Measurements from ENCODE around the gene GMPPA. TPM values are rescaled to one million over a fixed set of nuclear protein-coding genes. Genes with fewer than 3 reads are reported as not detected.

GMPPA gene
- total RNA-seq, 1 donor from 2014 or later, result 21.0 TPM

GRCh38 chr2:219522111-219523030 lies 23.7 kb downstream of the GMPPA start:
- no peak for DNase-seq

GRCh38 chr2:219523031-219523671 lies 24.5 kb downstream of the GMPPA start:
- no peak for DNase-seq

- no peak for DNase-seq
Observed at GRCh38 chr2:219524817-219525216, 26.1 kb downstream of the GMPPA start.

GRCh38 chr2:219525533-219526232 lies 27.0 kb downstream of the GMPPA start:
- DNase-seq, result no peak

- no peak for DNase-seq
Observed at GRCh38 chr2:219526320-219527075, 27.8 kb downstream of the GMPPA start.

GRCh38 chr2:219527076-219527394 lies 28.3 kb downstream of the GMPPA start:
- no peak for DNase-seq

GRCh38 chr2:219527472-219527871 lies 28.8 kb downstream of the GMPPA start:
- no peak for DNase-seq

GRCh38 chr2:219530048-219530963 lies 31.6 kb downstream of the GMPPA start:
- peak; percentile 95 for DNase-seq

GRCh38 chr2:219531639-219532377 lies 33.1 kb downstream of the GMPPA start:
- DNase-seq, result no peak

- no peak for DNase-seq
Observed at GRCh38 chr2:219532378-219532649, 33.6 kb downstream of the GMPPA start.

- DNase-seq, result no peak
Observed at GRCh38 chr2:219533930-219534661, 35.4 kb downstream of the GMPPA start.

GRCh38 chr2:219536425-219536824 lies 37.7 kb downstream of the GMPPA start:
- no peak for DNase-seq

GRCh38 chr2:219536967-219537366 lies 38.3 kb downstream of the GMPPA start:
- no peak for DNase-seq

- DNase-seq, result peak; percentile 40
Observed at GRCh38 chr2:219537657-219538488, 39.2 kb downstream of the GMPPA start.

- DNase-seq, result peak; percentile 72
Observed at GRCh38 chr2:219538504-219538951, 39.8 kb downstream of the GMPPA start.

- DNase-seq, result no peak
Observed at GRCh38 chr2:219538956-219539788, 40.5 kb downstream of the GMPPA start.

GRCh38 chr2:219539926-219540678 lies 41.4 kb downstream of the GMPPA start:
- DNase-seq, result no peak
